ENCODE data around the gene NKIRAS2.

The NKIRAS2 gene

DNA sequence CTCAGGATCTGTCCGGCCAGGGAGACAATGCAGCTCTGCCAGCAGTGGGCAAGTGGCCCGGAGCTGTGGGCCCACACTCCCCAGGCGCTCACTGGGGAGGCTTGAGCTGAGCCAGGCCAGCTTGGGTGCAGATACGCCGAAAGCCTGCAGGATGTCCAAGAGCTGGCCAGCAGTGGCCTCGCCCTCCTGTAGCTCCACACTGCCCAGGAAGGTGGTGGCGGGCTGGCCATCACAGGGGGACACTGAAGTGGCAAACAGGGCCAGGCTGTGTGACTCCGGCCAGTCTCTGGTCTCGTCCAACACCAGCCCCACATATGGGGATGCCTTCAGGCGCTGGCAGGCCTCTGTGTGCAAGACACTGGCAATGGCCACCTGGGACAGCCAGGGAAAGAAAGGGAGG is 20.9 kb downstream of the NKIRAS2 start:
- no peaks in the 10 kb centered on the region for H3K9me3 ChIP-seq (replicated peaks in 1 of 11)
- no peak overlapping the region for H3K27ac ChIP-seq
- H3K9ac ChIP-seq = no peak overlapping the region
- no peaks in the 10 kb centered on the region for H3K36me3 ChIP-seq
- H4K20me1 ChIP-seq = peaks cover 0 to 5% (median 0%) of the 10 kb centered on the region in 11 experiments; a peak in 1 of 22 replicates
- no peak overlapping the region for H3K4me3 ChIP-seq
- H3K27me3 ChIP-seq = peaks cover 11 to 38% (median 27%) of the 10 kb centered on the region in 11 experiments
- H3K4me2 ChIP-seq = no peak overlapping the region
- TF ChIP-seq Cebpa-rat (IDR thresholded peaks at IDR 0.05) = no peak
- no peaks in the 10 kb centered on the region for H3K4me1 ChIP-seq

DNA sequence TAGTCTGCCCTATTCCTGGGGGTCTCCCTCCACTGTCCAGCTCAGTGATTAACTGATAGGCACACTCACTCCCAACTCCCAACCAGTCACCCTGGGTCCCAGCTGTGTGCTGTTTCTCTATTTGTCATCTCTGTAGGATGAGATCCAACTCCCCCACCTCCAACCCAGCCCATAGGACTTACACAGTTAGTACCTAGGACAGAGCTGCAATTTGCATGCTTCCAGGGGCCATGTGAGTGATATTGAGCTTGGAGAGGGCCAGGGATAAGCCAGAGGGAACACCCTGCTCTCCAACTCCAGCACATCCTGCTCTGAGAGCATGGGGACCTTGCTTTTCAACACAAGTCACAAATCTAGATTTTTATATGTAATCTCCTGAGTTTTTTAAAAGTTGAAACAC is 21.7 kb downstream of the NKIRAS2 start:
- peaks cover 11 to 38% (median 27%) of the 10 kb centered on the region in 11 experiments for H3K27me3 ChIP-seq

DNA sequence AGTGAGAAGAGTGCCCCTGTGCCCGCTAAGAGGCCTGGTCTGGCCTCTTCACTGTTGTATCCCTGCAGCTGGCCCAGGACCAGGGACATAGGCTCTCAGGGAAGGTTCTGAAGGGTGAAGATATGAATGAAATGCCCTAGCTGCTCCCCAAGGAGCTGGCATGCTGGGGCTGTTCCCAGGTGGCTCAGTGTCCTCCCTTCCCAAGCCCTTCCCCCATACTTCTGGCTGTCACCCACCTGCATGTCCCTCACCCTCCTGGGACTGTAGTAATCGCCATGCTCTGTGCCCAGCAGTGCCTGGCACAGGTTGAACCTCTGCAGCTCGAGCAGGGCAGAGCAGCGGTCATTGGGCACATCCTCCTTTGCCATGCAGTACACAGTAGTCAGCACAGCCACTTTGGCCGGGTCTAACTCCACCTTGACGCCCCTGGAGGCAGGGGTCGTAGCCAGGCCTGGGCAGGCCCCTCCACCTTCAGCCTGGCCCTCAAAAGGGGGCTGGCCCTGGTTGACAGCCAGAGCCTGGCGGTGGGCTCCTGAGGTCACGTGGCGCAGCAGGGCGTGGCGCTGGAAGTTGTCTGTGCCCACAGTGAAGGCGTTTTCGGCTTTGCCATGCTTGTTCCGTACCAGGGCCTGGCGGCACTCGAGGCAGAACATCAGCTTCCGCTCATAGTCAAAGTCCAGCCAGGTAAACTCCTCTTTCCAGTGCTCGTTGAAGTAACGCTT is 22.9 kb downstream of the NKIRAS2 start:
- no peaks in the 10 kb centered on the region for H3K4me1 ChIP-seq
- no peak overlapping the region for H3K4me2 ChIP-seq
- no peak overlapping the region for H3K4me3 ChIP-seq
- TF ChIP-seq Cebpa-rat (IDR thresholded peaks at IDR 0.05) = no peak
- peaks cover 0 to 5% (median 0%) of the 10 kb centered on the region in 11 experiments; a peak in 1 of 22 replicates for H4K20me1 ChIP-seq
- H3K9ac ChIP-seq = no peak overlapping the region
- no peaks in the 10 kb centered on the region for H3K36me3 ChIP-seq
- H3K27ac ChIP-seq = no peak overlapping the region
- H3K9me3 ChIP-seq (replicated peaks in 1 of 11) = no peaks in the 10 kb centered on the region
- H3K27me3 ChIP-seq = peaks cover 11 to 38% (median 27%) of the 10 kb centered on the region in 11 experiments

More for the DNA sequence above, 21.7 kb downstream of the NKIRAS2 start:
- Histone ChIP-seq H3K4me3 (no peak overlapping the region), H4K20me1 (peaks cover 0 to 5% (median 0%) of the 10 kb centered on the region in 11 experiments; a peak in 1 of 22 replicates), H3K27ac (no peak overlapping the region), H3K9ac (no peak overlapping the region), H3K9me3 (replicated peaks in 1 of 11) (no peaks in the 10 kb centered on the region), H3K4me2 (no peak overlapping the region), H3K36me3 (no peaks in the 10 kb centered on the region), H3K4me1 (no peaks in the 10 kb centered on the region)
- no peak for TF ChIP-seq Cebpa-rat (IDR thresholded peaks at IDR 0.05)

DNA sequence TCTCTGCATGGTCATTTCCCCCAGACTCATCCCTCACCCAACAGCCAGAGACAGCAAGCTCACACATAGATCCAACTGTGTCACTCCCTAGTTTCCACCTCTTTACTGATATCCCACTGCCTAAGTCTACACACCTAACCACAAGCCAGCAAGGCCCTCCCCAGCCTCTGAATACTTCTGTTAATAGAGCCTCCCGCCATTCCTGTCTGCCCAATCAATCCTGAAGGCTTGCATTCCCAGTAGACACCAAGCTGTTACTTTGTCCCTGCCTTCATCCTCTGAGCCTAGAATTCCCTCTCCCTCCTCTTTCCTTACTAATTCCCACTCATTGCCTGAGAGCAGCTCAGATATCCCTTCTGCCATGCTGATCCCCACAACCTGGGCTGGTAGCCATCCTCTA is 25.8 kb downstream of the NKIRAS2 start:
- Histone ChIP-seq H3K36me3 (no peaks in the 10 kb centered on the region), H3K4me3 (no peak overlapping the region)

DNA sequence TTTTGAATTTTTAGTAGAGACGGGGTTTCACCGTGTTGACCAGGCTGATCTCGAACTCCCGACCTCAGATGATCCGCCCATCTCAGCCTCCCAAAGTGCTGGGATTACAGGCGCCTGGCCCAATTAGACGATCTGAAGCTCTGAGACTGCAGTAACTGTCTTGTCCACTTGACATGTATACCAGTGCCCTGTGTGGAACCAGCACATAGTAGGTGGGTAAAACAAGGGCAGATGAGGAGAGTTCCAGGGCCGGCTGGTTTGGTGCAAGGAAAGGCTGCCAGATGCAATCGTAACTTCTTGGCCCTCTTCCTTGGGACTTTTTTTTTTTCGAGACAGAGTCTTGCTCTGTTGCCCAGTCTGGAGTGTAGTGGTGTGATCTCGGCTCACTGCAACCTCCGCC is 27.5 kb downstream of the NKIRAS2 start:
- TF ChIP-seq Cebpa-rat (IDR thresholded peaks at IDR 0.05) = no peak
- peaks cover 0 to 10% (median 0%) of the 10 kb centered on the region in 10 experiments; a peak in 6 of 20 replicates for H3K4me1 ChIP-seq
- no peak overlapping the region for H3K4me3 ChIP-seq
- no peaks in the 10 kb centered on the region for H3K9me3 ChIP-seq (replicated peaks in 1 of 11)
- peaks cover 32 to 45% (median 40%) of the 10 kb centered on the region in 11 experiments for H3K27me3 ChIP-seq
- no peak overlapping the region for H3K4me2 ChIP-seq
- H3K36me3 ChIP-seq = no peaks in the 10 kb centered on the region
- H3K27ac ChIP-seq = no peak overlapping the region
- no peaks in the 10 kb centered on the region; a peak in 1 of 22 replicates for H4K20me1 ChIP-seq
- H3K9ac ChIP-seq = no peak overlapping the region

More for the DNA sequence above, 25.8 kb downstream of the NKIRAS2 start:
- Histone ChIP-seq H3K4me2 (no peak overlapping the region), H3K27ac (no peak overlapping the region), H3K9me3 (replicated peaks in 1 of 11) (no peaks in the 10 kb centered on the region), H3K4me1 (peaks cover 0 to 10% (median 0%) of the 10 kb centered on the region in 10 experiments; a peak in 6 of 20 replicates), H4K20me1 (0 out of 22 replicates have a peak, but pooled peaks cover 0 to under 1% (median 0%) of the 10 kb centered on the region in 11 experiments), H3K27me3 (peaks cover 17 to 39% (median 29%) of the 10 kb centered on the region in 11 experiments), H3K9ac (no peak overlapping the region)
- no peak for TF ChIP-seq Cebpa-rat (IDR thresholded peaks at IDR 0.05)

DNA sequence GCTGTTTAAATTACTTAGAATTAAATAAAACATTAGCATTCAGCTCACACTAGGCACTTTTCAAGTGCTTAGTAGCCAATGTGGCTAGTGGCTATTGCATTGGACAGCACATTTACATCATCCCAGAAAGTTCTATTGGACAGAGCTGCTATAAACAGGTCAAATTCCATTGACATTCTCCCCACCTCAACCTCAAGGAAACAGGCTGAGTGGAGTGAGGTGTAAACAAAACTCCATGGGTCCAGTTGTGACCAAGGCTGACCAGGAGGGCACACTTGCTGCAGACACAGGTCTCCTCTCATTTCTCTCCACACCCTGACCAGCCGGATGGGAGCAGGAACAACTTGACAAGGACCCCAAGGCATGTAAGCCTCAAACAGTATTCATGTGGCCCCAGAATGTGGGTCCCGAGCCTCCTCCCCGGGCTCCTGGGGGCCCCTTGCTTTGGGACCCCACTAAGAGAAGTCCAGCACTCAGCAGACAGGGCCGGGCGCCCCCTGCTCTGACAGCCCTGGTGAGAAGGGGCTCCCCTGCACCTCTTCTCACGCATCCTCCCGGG is 30.0 kb downstream of the NKIRAS2 start:
- Histone ChIP-seq H3K4me2 (peak overlapping the region; percentile 61 to 86 (median 76)), H3K9ac (peak overlapping the region in 10 of 11 experiments; percentile 33 to 70 (median 62); a peak in 19 of 22 replicates), H3K4me1 (peaks cover 0 to 21% (median 4%) of the 10 kb centered on the region in 10 experiments; a peak in 7 of 20 replicates), H3K36me3 (no peaks in the 10 kb centered on the region), H3K27ac (peak overlapping the region in 2 of 11 experiments; percentile 40 to 47; a peak in 4 of 22 replicates), H3K27me3 (peaks cover 33 to 64% (median 57%) of the 10 kb centered on the region in 11 experiments), H4K20me1 (no peaks in the 10 kb centered on the region; a peak in 1 of 22 replicates), H3K4me3 (peak overlapping the region; percentile 46 to 68 (median 58)), H3K9me3 (replicated peaks in 1 of 11) (no peaks in the 10 kb centered on the region)
- TF ChIP-seq Cebpa-rat (IDR thresholded peaks at IDR 0.05) = no peak

- H3K4me1 ChIP-seq = peaks cover 0 to 22% (median 7%) of the 10 kb centered on the region in 10 experiments; a peak in 11 of 20 replicates
- H3K27ac ChIP-seq = peak within 1 kb of the TSS in 2 of 11 experiments; percentile 40 to 47; a peak in 4 of 22 replicates
- no peaks in the 10 kb centered on the region; a peak in 1 of 22 replicates for H4K20me1 ChIP-seq
- peak within 1 kb of the TSS; percentile 46 to 68 (median 58) for H3K4me3 ChIP-seq
- H3K9me3 ChIP-seq (replicated peaks in 1 of 11) = no peaks in the 10 kb centered on the region
- H3K9ac ChIP-seq = peak within 1 kb of the TSS in 10 of 11 experiments; percentile 33 to 70 (median 62); a peak in 19 of 22 replicates
- H3K4me2 ChIP-seq = peak within 1 kb of the TSS; percentile 61 to 86 (median 76)
- TF ChIP-seq Cebpa-rat (IDR thresholded peaks at IDR 0.05) = no peak
- no peaks in the 10 kb centered on the region for H3K36me3 ChIP-seq
- peaks cover 33 to 64% (median 57%) of the 10 kb centered on the region in 11 experiments for H3K27me3 ChIP-seq
These were observed 30.6 kb downstream of the NKIRAS2 start, which contains the start of gene C17orf113 for GRCh38 chr17:42050393-42051012. Gene C17orf113 (minus strand): TSS chr17:42050601. CDS start chr17:42043376, 7,225 bp downstream.

GRCh38 chr17:42051013-42051400 is 31.1 kb downstream of the NKIRAS2 start:
- Histone ChIP-seq H3K4me2 (peak overlapping the region in 7 of 11 experiments; percentile 36 to 83 (median 73); a peak in 10 of 22 replicates), H3K27me3 (peaks cover 33 to 64% (median 57%) of the 10 kb centered on the region in 11 experiments), H4K20me1 (no peaks in the 10 kb centered on the region; a peak in 1 of 22 replicates)

More at GRCh38 chr17:42051013-42051400, 31.1 kb downstream of the NKIRAS2 start:
- Histone ChIP-seq H3K9me3 (replicated peaks in 1 of 11) (no peaks in the 10 kb centered on the region), H3K4me3 (peak overlapping the region in 6 of 10 experiments; percentile 46 to 68 (median 58); a peak in 8 of 20 replicates), H3K36me3 (no peaks in the 10 kb centered on the region), H3K9ac (no peak overlapping the region), H3K4me1 (peaks cover 0 to 27% (median 12%) of the 10 kb centered on the region in 10 experiments; a peak in 11 of 20 replicates), H3K27ac (no peak overlapping the region)
- TF ChIP-seq Cebpa-rat (IDR thresholded peaks at IDR 0.05) = no peak
